ENCODE data around the gene SGSM2.

SGSM2 gene

GRCh38 chr17:2374549-2375285 is 37.4 kb downstream of the SGSM2 start:
- H3K27me3 ChIP-seq (ENCODE audit: control insufficient read depth, insufficient read depth, low read length) = no peaks in the 10 kb centered on the region
- peaks cover 8% of the 10 kb centered on the region for H3K36me3 ChIP-seq (ENCODE audit: control insufficient read depth, insufficient read depth, low read length)
- H3K9ac ChIP-seq (ENCODE audit: low read length) = no peak overlapping the region
- no peak overlapping the region for H3K4me3 ChIP-seq (ENCODE audit: low read length)
- no peak overlapping the region for H3K27ac ChIP-seq (ENCODE audit: low read depth, low read length)
- no peaks in the 10 kb centered on the region for H3K4me1 ChIP-seq (ENCODE audit: control insufficient read depth, insufficient read depth, low read length)

- Histone ChIP-seq H3K27me3 (ENCODE audit: control insufficient read depth, insufficient read depth, low read length) (no peaks in the 10 kb centered on the region), H3K27ac (ENCODE audit: low read depth, low read length) (no peak overlapping the region), H3K4me3 (ENCODE audit: low read length) (no peak overlapping the region), H3K36me3 (ENCODE audit: control insufficient read depth, insufficient read depth, low read length) (peaks cover 8% of the 10 kb centered on the region), H3K4me1 (ENCODE audit: control insufficient read depth, insufficient read depth, low read length) (no peaks in the 10 kb centered on the region), H3K9ac (ENCODE audit: low read length) (no peak overlapping the region)
Observed at GRCh38 chr17:2375406-2375805, 38.1 kb downstream of the SGSM2 start.

GRCh38 chr17:2376107-2376506 is 38.8 kb downstream of the SGSM2 start:
- no peak overlapping the region for H3K27ac ChIP-seq (ENCODE audit: low read depth, low read length)
- H3K4me1 ChIP-seq (ENCODE audit: control insufficient read depth, insufficient read depth, low read length) = no peaks in the 10 kb centered on the region
- H3K36me3 ChIP-seq (ENCODE audit: control insufficient read depth, insufficient read depth, low read length) = peaks cover 8% of the 10 kb centered on the region
- no peaks in the 10 kb centered on the region for H3K27me3 ChIP-seq (ENCODE audit: control insufficient read depth, insufficient read depth, low read length)
- no peak overlapping the region for H3K9ac ChIP-seq (ENCODE audit: low read length)
- H3K4me3 ChIP-seq (ENCODE audit: low read length) = no peak overlapping the region

GRCh38 chr17:2377659-2378058 is 40.4 kb downstream of the SGSM2 start:
- Histone ChIP-seq H3K27ac (ENCODE audit: low read depth, low read length) (no peak overlapping the region), H3K36me3 (ENCODE audit: control insufficient read depth, insufficient read depth, low read length) (peaks cover 8% of the 10 kb centered on the region), H3K4me3 (ENCODE audit: low read length) (no peak overlapping the region), H3K9ac (ENCODE audit: low read length) (no peak overlapping the region), H3K27me3 (ENCODE audit: control insufficient read depth, insufficient read depth, low read length) (no peaks in the 10 kb centered on the region), H3K4me1 (ENCODE audit: control insufficient read depth, insufficient read depth, low read length) (no peaks in the 10 kb centered on the region)

GRCh38 chr17:2378905-2379304 is 41.6 kb downstream of the SGSM2 start:
- peaks cover 4% of the 10 kb centered on the region for H3K4me1 ChIP-seq (ENCODE audit: control insufficient read depth, insufficient read depth, low read length)
- no peak overlapping the region for H3K4me3 ChIP-seq (ENCODE audit: low read length)
- no peak overlapping the region for H3K9ac ChIP-seq (ENCODE audit: low read length)
- no peak overlapping the region for H3K27ac ChIP-seq (ENCODE audit: low read depth, low read length)
- H3K36me3 ChIP-seq (ENCODE audit: control insufficient read depth, insufficient read depth, low read length) = peaks cover 2% of the 10 kb centered on the region
- H3K27me3 ChIP-seq (ENCODE audit: control insufficient read depth, insufficient read depth, low read length) = no peaks in the 10 kb centered on the region

- Histone ChIP-seq H3K4me1 (ENCODE audit: control insufficient read depth, insufficient read depth, low read length) (peaks cover 4% of the 10 kb centered on the region), H3K36me3 (ENCODE audit: control insufficient read depth, insufficient read depth, low read length) (peaks cover 2% of the 10 kb centered on the region), H3K27ac (ENCODE audit: low read depth, low read length) (no peak overlapping the region), H3K4me3 (ENCODE audit: low read length) (no peak overlapping the region), H3K9ac (ENCODE audit: low read length) (no peak overlapping the region), H3K27me3 (ENCODE audit: control insufficient read depth, insufficient read depth, low read length) (no peaks in the 10 kb centered on the region)
Observed at GRCh38 chr17:2379489-2380225, 42.4 kb downstream of the SGSM2 start.

- H3K27ac ChIP-seq (ENCODE audit: low read depth, low read length) = no peak overlapping the region
- H3K27me3 ChIP-seq (ENCODE audit: control insufficient read depth, insufficient read depth, low read length) = no peaks in the 10 kb centered on the region
- peaks cover 2% of the 10 kb centered on the region for H3K36me3 ChIP-seq (ENCODE audit: control insufficient read depth, insufficient read depth, low read length)
Observed at GRCh38 chr17:2380226-2380922, 43.1 kb downstream of the SGSM2 start.

GRCh38 chr17:2380950-2381649 is 43.8 kb downstream of the SGSM2 start:
- H3K36me3 ChIP-seq (ENCODE audit: control insufficient read depth, insufficient read depth, low read length) = peaks cover 7% of the 10 kb centered on the region

More at GRCh38 chr17:2380226-2380922, 43.1 kb downstream of the SGSM2 start:
- Histone ChIP-seq H3K4me3 (ENCODE audit: low read length) (no peak overlapping the region), H3K4me1 (ENCODE audit: control insufficient read depth, insufficient read depth, low read length) (peaks cover 4% of the 10 kb centered on the region), H3K9ac (ENCODE audit: low read length) (no peak overlapping the region)

GRCh38 chr17:2383628-2384167 is 46.4 kb downstream of the SGSM2 start:
- peaks cover 4% of the 10 kb centered on the region for H3K4me1 ChIP-seq (ENCODE audit: control insufficient read depth, insufficient read depth, low read length)
- peaks cover 8% of the 10 kb centered on the region for H3K36me3 ChIP-seq (ENCODE audit: control insufficient read depth, insufficient read depth, low read length)
- H3K9ac ChIP-seq (ENCODE audit: low read length) = no peak overlapping the region
- H3K27ac ChIP-seq (ENCODE audit: low read depth, low read length) = no peak overlapping the region
- H3K27me3 ChIP-seq (ENCODE audit: control insufficient read depth, insufficient read depth, low read length) = no peaks in the 10 kb centered on the region
- no peak overlapping the region for H3K4me3 ChIP-seq (ENCODE audit: low read length)

More at GRCh38 chr17:2380950-2381649, 43.8 kb downstream of the SGSM2 start:
- H3K4me3 ChIP-seq (ENCODE audit: low read length) = no peak overlapping the region
- no peaks in the 10 kb centered on the region for H3K27me3 ChIP-seq (ENCODE audit: control insufficient read depth, insufficient read depth, low read length)
- H3K4me1 ChIP-seq (ENCODE audit: control insufficient read depth, insufficient read depth, low read length) = peaks cover 4% of the 10 kb centered on the region
- H3K27ac ChIP-seq (ENCODE audit: low read depth, low read length) = no peak overlapping the region
- H3K9ac ChIP-seq (ENCODE audit: low read length) = no peak overlapping the region

GRCh38 chr17:2384439-2385127 is 47.3 kb downstream of the SGSM2 start:
- Histone ChIP-seq H3K27ac (ENCODE audit: low read depth, low read length) (no peak overlapping the region), H3K9ac (ENCODE audit: low read length) (no peak overlapping the region), H3K4me1 (ENCODE audit: control insufficient read depth, insufficient read depth, low read length) (peaks cover 4% of the 10 kb centered on the region), H3K27me3 (ENCODE audit: control insufficient read depth, insufficient read depth, low read length) (no peaks in the 10 kb centered on the region), H3K36me3 (ENCODE audit: control insufficient read depth, insufficient read depth, low read length) (peaks cover 8% of the 10 kb centered on the region), H3K4me3 (ENCODE audit: low read length) (no peak overlapping the region)

- Histone ChIP-seq H3K4me3 (ENCODE audit: low read length) (no peak overlapping the region), H3K36me3 (ENCODE audit: control insufficient read depth, insufficient read depth, low read length) (peaks cover 8% of the 10 kb centered on the region), H3K9ac (ENCODE audit: low read length) (no peak overlapping the region), H3K27ac (ENCODE audit: low read depth, low read length) (no peak overlapping the region), H3K27me3 (ENCODE audit: control insufficient read depth, insufficient read depth, low read length) (no peaks in the 10 kb centered on the region), H3K4me1 (ENCODE audit: control insufficient read depth, insufficient read depth, low read length) (peaks cover 8% of the 10 kb centered on the region)
Observed at GRCh38 chr17:2385240-2386210, 48.2 kb downstream of the SGSM2 start.
